AG04449 (cell line): ENCODE results near the gene SPIRE2.

Experiments
- CTCF ChIA-PET: fragments of 350-600 bp; formaldehyde crosslinking; extraction: SDS; loops from one replicate; lab custom pipeline; 2021; ENCODE audit warnings: antibody characterized with exemption; lab: Yijun Ruan, JAX
- POLR2A ChIA-PET: fragments of 400-600, 350-600 bp; formaldehyde crosslinking; extraction: SDS; loops from one replicate; lab custom pipeline; 2020; ENCODE audit warnings: antibody characterized with exemption, inconsistent platforms; lab: Yijun Ruan, JAX
- DNase-seq: peaks from one replicate; pipeline ENCODE4 v3.0.0-alpha.2; 2010; ENCODE audit warnings: low read depth, low spot score
- H3K4me3 ChIP-seq: 2 replicates; pipeline ENCODE4 v1.5.1; 2011; ENCODE audit warnings: low read depth, mild to moderate bottlenecking, control low read depth, low read length
- TF ChIP-seq, protein P1 (sequence below): IDR thresholded peaks from one replicate; pipeline ENCODE4 v1.5.1; 2011; ENCODE audit warnings: mild to moderate bottlenecking, moderate library complexity, low read length, control low read depth, inconsistent platforms; ENCODE audit not compliant: insufficient read depth; ENCODE audit errors: missing control alignments

Gene SPIRE2

GRCh38 chr16:89919535-89920406 lies 91.5 kb downstream of the SPIRE2 start:
- no peak for DNase-seq
- H3K4me3 ChIP-seq: no peak overlapping the region
- CTCF ChIA-PET: interaction anchor here (1.3 to 2.9 kb wide), 2 partner anchors 10 to 46 kb away, joined by 4 to 31 read pairs; no protein-coding TSS in a partner anchor
- TF ChIP-seq, protein P1, sequence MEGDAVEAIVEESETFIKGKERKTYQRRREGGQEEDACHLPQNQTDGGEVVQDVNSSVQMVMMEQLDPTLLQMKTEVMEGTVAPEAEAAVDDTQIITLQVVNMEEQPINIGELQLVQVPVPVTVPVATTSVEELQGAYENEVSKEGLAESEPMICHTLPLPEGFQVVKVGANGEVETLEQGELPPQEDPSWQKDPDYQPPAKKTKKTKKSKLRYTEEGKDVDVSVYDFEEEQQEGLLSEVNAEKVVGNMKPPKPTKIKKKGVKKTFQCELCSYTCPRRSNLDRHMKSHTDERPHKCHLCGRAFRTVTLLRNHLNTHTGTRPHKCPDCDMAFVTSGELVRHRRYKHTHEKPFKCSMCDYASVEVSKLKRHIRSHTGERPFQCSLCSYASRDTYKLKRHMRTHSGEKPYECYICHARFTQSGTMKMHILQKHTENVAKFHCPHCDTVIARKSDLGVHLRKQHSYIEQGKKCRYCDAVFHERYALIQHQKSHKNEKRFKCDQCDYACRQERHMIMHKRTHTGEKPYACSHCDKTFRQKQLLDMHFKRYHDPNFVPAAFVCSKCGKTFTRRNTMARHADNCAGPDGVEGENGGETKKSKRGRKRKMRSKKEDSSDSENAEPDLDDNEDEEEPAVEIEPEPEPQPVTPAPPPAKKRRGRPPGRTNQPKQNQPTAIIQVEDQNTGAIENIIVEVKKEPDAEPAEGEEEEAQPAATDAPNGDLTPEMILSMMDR: no peak
- POLR2A ChIA-PET: interaction anchor here (3.0 kb wide), 1 partner anchor 13 kb away, joined by 15 read pairs; no protein-coding TSS in a partner anchor

GRCh38 chr16:89920723-89921122 lies 92.4 kb downstream of the SPIRE2 start:
- POLR2A ChIA-PET: no interaction called here
- TF ChIP-seq, protein P1: no peak
- CTCF ChIA-PET: no interaction called here
- no peak for DNase-seq
- peak overlapping the region; percentile 18; the same call in 1 of the 2 replicates for H3K4me3 ChIP-seq
